Measurements from ENCODE around the gene SDSL. TPM values are rescaled to one million over a fixed set of nuclear protein-coding genes. Genes with fewer than 3 reads are reported as not detected.

Gene SDSL
- total and polyA plus RNA-seq, 2 experiments from 2014 or later = not detected

DNA sequence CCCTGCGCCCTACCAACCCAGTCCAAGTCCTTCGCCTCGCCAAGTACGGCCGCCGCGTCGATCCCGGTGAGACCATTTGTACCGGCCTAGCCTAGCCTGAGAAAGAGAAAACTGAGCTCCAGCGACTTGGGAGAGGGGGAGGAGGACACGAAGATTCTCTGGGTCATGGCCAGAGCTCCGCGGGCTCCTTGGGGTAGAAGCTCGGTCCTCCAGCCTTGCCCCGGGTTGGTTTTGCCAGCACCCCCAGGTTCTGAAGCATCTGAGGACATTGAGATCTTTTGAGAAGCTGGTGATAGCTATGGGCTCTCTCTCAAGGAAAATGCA is 42.2 kb downstream of the SDSL start:
- peak overlapping the region; percentile 64 for H3K4me3 Mint-ChIP-seq
- H3K4me1 ChIP-seq (ENCODE audit: insufficient read depth) = peaks cover 43% of the 10 kb centered on the region

DNA sequence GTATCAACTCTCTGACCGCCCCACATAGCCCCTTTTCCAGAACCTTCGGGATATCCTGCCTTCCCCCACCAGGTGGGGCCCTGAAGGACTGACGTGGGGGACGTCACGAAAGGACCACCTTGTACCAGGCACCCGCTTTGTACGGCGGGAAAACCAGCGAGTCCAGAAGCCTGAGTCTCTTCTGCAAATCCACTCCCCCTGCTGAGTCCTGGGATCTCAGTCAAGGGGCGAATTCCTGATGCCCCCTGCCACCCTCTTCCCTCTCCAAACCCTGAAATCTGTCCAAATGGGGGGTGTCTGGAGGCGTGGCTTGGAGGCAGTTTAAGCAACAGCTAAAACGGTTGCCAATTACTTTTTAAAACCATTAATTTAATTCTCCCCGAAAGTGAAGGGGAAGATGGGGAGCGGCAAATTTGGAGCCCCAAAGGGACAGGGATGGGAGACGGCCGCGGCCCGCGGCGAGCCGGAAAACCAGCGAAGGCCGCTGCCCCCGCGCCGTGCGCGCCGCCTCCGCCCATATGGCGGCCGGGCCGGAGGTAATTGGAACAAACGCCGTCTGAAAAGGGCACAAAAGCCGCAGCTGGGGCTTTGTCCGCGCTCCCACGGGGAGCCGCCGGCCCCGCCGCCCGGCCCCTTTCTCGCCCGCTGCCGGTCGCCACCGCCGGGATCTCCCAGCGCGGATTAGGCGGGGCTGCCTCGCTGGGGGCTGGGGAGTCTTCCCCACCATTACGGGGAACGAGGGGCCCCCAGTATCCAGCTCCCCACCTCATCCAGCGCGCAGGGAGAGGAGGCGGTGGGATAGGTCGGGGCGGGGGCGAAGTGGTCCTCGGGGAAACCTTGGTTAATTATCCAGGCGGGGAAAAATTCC is 42.9 kb downstream of the SDSL start:
- Histone ChIP-seq H4K20me1 (replicated peaks; ENCODE audit: insufficient read depth) (peaks cover 5% of the 10 kb centered on the region; the same call in 1 of the 2 replicates), H3F3A (replicated peaks; ENCODE audit: low read depth) (peaks cover 12% of the 10 kb centered on the region), H3K27ac (ENCODE audit: low read depth) (no peak overlapping the region), H3K36me3 (ENCODE audit: insufficient read depth) (no peaks in the 10 kb centered on the region), H3K4me3 (peak overlapping the region; percentile 58), H3K4me2 (peak overlapping the region; percentile 89), H3K27me3 (ENCODE audit: insufficient read depth) (peaks cover 97% of the 10 kb centered on the region), H3K79me2 (replicated peaks; ENCODE audit: insufficient read depth) (no peaks in the 10 kb centered on the region), H3K4me1 (ENCODE audit: insufficient read depth) (peaks cover 50% of the 10 kb centered on the region), H3K9me2 (ENCODE audit: insufficient read depth) (no peaks in the 10 kb centered on the region), H2AFZ (peak overlapping the region; percentile 81)
- DNase-seq (ENCODE audit: low spot score) = peak; percentile 44
- Mint-ChIP-seq H3K9me3 (0 out of 3 replicates have a peak, but pooled peaks cover 3% of the 10 kb centered on the region), H3K4me1 (peaks cover 39% of the 10 kb centered on the region), H3K27me3 (ENCODE audit: insufficient read depth, low read depth, poor library complexity) (peaks cover 86% of the 10 kb centered on the region), H3K27ac (no peak overlapping the region), H3K4me3 (peak overlapping the region; percentile 64), H3K36me3 (ENCODE audit: low read depth) (no peaks in the 10 kb centered on the region; the same call in 2 of the 3 replicates)
- ATAC-seq = peak; percentile 1; the same call in 2 of the 3 replicates
- TF ChIP-seq JUNB (IDR thresholded peaks at IDR 0.05; ENCODE audit: unreplicated experiment) = no peak
- TF ChIP-seq STAT1 (IDR thresholded peaks at IDR 0.05; ENCODE audit: unreplicated experiment) = no peak
- TF ChIP-seq ZNF114 (CRISPR knock-in tag; IDR thresholded peaks at IDR 0.05) = no peak
- no peak for TF ChIP-seq NANOG (IDR thresholded peaks at IDR 0.05; ENCODE audit: borderline replicate concordance)
- TF ChIP-seq, protein P1, sequence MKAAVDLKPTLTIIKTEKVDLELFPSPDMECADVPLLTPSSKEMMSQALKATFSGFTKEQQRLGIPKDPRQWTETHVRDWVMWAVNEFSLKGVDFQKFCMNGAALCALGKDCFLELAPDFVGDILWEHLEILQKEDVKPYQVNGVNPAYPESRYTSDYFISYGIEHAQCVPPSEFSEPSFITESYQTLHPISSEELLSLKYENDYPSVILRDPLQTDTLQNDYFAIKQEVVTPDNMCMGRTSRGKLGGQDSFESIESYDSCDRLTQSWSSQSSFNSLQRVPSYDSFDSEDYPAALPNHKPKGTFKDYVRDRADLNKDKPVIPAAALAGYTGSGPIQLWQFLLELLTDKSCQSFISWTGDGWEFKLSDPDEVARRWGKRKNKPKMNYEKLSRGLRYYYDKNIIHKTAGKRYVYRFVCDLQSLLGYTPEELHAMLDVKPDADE (IDR thresholded peaks at IDR 0.05) = no peak
- TF ChIP-seq CREB1 (CRISPR knock-in tag; IDR thresholded peaks at IDR 0.05; ENCODE audit: low read depth) = peak; percentile 60; the same call in 1 of the 2 replicates
- no peak for TF ChIP-seq POLR2AphosphoS5 (IDR thresholded peaks at IDR 0.05; ENCODE audit: low read depth)
- TF ChIP-seq, protein P2, sequence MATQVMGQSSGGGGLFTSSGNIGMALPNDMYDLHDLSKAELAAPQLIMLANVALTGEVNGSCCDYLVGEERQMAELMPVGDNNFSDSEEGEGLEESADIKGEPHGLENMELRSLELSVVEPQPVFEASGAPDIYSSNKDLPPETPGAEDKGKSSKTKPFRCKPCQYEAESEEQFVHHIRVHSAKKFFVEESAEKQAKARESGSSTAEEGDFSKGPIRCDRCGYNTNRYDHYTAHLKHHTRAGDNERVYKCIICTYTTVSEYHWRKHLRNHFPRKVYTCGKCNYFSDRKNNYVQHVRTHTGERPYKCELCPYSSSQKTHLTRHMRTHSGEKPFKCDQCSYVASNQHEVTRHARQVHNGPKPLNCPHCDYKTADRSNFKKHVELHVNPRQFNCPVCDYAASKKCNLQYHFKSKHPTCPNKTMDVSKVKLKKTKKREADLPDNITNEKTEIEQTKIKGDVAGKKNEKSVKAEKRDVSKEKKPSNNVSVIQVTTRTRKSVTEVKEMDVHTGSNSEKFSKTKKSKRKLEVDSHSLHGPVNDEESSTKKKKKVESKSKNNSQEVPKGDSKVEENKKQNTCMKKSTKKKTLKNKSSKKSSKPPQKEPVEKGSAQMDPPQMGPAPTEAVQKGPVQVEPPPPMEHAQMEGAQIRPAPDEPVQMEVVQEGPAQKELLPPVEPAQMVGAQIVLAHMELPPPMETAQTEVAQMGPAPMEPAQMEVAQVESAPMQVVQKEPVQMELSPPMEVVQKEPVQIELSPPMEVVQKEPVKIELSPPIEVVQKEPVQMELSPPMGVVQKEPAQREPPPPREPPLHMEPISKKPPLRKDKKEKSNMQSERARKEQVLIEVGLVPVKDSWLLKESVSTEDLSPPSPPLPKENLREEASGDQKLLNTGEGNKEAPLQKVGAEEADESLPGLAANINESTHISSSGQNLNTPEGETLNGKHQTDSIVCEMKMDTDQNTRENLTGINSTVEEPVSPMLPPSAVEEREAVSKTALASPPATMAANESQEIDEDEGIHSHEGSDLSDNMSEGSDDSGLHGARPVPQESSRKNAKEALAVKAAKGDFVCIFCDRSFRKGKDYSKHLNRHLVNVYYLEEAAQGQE (IDR thresholded peaks at IDR 0.05; ENCODE audit: unreplicated experiment) = no peak
- TF ChIP-seq ZNF331 (CRISPR knock-in tag; IDR thresholded peaks at IDR 0.05; ENCODE audit: low read depth) = no peak

More for the DNA sequence above, 42.2 kb downstream of the SDSL start:
- DNase-seq (ENCODE audit: low spot score) = no peak
- H3K4me2 ChIP-seq = peak overlapping the region; percentile 89
- H2AFZ ChIP-seq = no peak overlapping the region; the same call in 1 of the 2 replicates
- H3F3A ChIP-seq (replicated peaks; ENCODE audit: low read depth) = peaks cover 10% of the 10 kb centered on the region
- H3K27ac ChIP-seq (ENCODE audit: low read depth) = no peak overlapping the region
- peak; percentile 1; the same call in 2 of the 3 replicates for ATAC-seq
- no peaks in the 10 kb centered on the region for H3K79me2 ChIP-seq (replicated peaks; ENCODE audit: insufficient read depth)
- H3K27me3 Mint-ChIP-seq (ENCODE audit: insufficient read depth, low read depth, poor library complexity) = peaks cover 79% of the 10 kb centered on the region
- 0 out of 3 replicates have a peak, but pooled peaks cover 3% of the 10 kb centered on the region for H3K9me3 Mint-ChIP-seq
- no peaks in the 10 kb centered on the region for H3K9me2 ChIP-seq (ENCODE audit: insufficient read depth)
- H3K36me3 Mint-ChIP-seq (ENCODE audit: low read depth) = no peaks in the 10 kb centered on the region; the same call in 2 of the 3 replicates
- H3K4me1 Mint-ChIP-seq = peaks cover 39% of the 10 kb centered on the region
- H3K4me3 ChIP-seq = peak overlapping the region; percentile 58
- H3K27ac Mint-ChIP-seq = no peak overlapping the region
- TF ChIP-seq EZH2 (IDR thresholded peaks at IDR 0.05; ENCODE audit: low read depth, unreplicated experiment) (peak; percentile 12), EZH2phosphoT487 (IDR thresholded peaks at IDR 0.05; ENCODE audit: unreplicated experiment) (peak; percentile 14)
- TF ChIP-seq, protein P1 (IDR thresholded peaks at IDR 0.05) = no peak
- no peaks in the 10 kb centered on the region for H3K36me3 ChIP-seq (ENCODE audit: insufficient read depth)
- no peaks in the 10 kb centered on the region; the same call in 1 of the 2 replicates for H4K20me1 ChIP-seq (replicated peaks; ENCODE audit: insufficient read depth)
- peaks cover 90% of the 10 kb centered on the region for H3K27me3 ChIP-seq (ENCODE audit: insufficient read depth)

Data from GM23338 (cell line).